GM12801 (cell line): Measurements from ENCODE around the gene SVBP.

Experiments
- TF ChIP-seq, protein P1 (sequence below): IDR thresholded peaks from one replicate; pipeline ENCODE4 v1.5.1; 2011; ENCODE audit warnings: control low read depth; ENCODE audit not compliant: insufficient read length; ENCODE audit errors: extremely low read depth

The SVBP gene

DNA sequence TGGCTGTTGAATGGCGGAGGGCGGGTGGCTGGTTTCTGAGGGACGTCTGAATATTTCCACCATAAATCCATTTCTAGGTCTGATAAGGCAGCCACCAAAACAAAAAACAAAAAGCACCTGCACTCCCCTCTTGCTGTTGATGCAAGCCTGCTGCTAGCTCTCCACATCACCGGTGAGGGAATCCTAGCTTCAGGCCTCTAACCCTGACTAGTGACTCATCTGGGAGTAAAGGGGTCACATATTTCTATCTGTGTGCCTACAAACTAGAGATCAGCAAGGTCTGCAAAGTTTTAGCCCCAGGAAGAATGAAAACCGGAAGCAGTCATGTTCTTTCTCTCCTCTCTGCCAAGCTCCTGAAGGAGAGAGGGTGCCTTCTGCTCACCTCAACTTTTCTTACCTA lies 10.6 kb downstream of the SVBP start:
- TF ChIP-seq, protein P1, sequence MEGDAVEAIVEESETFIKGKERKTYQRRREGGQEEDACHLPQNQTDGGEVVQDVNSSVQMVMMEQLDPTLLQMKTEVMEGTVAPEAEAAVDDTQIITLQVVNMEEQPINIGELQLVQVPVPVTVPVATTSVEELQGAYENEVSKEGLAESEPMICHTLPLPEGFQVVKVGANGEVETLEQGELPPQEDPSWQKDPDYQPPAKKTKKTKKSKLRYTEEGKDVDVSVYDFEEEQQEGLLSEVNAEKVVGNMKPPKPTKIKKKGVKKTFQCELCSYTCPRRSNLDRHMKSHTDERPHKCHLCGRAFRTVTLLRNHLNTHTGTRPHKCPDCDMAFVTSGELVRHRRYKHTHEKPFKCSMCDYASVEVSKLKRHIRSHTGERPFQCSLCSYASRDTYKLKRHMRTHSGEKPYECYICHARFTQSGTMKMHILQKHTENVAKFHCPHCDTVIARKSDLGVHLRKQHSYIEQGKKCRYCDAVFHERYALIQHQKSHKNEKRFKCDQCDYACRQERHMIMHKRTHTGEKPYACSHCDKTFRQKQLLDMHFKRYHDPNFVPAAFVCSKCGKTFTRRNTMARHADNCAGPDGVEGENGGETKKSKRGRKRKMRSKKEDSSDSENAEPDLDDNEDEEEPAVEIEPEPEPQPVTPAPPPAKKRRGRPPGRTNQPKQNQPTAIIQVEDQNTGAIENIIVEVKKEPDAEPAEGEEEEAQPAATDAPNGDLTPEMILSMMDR = no peak

DNA sequence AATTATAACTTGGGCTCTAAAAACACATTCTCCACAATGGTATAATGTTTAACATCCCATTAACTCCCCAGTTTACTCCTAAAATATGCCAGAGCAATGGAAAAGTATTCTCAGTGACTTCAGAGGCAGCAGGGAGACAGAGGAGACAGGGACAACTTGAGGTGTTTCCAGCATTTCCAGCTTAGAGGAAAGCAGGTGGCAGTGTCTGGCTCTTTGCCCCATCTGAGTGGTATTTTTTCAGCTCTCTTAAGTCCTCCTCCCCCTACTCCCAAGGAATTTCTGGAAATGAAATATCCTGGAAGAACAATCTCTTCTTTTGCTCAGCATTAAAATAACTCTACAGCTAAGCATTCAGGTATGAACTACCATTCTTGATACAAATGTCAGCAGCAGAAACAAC lies 11.0 kb downstream of the SVBP start:
- TF ChIP-seq, protein P1 = no peak

DNA sequence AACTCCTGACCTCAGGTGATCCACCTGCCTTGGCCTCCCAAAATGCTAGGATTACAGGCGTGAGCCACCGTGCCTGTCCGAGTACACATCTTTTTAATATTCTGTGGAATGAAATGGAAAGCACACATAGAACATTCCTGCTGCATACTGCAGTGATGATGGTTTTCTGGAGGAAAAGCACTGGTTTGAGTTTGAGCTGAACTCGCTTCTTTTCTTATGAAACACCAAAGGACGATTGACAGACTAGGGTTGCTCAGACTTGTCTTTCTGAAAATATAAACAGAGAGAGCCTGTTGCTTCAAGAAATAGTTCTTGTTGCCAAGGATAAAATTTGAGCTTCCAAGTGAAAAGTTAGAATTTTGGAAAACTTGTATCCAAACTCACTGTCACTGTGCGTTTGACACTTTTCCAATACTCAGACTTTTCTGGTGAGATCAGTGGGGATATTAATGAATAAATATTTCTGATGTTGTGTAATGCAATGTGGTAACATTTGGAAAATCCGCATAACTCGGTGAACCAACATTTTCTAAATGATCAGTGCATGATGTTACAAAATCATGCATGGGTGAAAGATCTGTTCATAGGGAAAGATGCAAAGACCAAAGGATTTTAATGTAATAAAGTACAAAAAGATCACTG lies 15.2 kb downstream of the SVBP start:
- TF ChIP-seq, protein P1 = no peak

DNA sequence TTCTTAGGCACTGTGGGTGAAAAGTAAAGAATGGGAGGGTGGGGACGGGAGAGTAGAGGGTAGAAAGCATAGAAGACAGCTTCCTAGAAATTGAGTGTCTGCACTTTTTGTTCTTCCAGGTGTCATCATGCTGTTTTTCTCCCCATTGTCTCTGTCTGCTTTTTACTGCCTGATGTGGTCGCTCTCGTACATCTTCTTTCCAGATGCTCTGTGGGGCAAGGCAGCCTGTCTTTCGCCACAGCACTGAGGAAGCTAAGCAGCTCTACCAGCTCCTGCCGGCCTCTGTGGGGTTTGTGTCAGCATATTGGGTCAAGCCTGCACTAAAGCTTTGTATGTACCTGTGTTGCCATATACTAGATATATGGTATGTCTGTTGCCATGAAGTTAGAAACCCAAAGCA lies 19.2 kb downstream of the SVBP start:
- TF ChIP-seq, protein P1 = no peak

DNA sequence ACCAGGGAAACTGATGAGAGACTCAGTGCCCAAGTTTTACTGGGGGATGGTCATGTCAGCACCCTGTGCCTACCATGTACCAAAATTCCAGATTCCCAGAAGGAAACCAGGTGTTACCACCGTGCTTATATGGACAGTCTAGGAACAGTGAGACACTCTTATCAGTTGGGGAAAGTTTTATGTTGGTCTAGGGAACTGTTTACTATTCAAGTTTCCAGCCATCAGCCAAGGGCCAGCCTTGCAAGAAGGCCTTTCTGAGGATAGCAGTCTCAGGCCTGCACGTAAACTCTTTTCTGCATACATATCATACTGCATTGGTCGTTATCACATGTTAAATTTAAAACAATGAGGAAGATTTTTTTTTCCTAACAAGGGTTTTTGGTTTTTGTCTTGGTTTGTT lies 19.8 kb downstream of the SVBP start:
- TF ChIP-seq, protein P1 = no peak

DNA sequence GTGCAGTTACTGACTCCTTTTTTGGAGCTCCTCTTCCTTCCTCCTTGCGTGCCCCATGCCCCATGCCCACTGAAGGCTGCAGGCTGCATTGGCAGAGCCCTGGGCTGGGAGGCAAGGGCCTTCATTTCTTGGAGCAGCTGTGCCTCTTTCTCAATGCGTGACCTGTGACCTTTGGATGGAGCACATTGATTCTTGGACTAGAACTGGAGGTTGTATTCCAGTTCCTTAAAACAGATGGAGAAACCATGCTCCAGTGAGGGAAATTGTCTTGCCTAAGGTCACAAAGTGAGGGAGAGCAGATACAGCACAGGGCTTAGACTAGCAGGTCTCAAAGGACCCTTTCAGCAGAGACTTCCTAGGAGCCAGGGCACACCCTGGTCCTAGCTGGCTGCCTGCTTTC lies 23.4 kb downstream of the SVBP start:
- TF ChIP-seq, protein P1 = no peak

DNA sequence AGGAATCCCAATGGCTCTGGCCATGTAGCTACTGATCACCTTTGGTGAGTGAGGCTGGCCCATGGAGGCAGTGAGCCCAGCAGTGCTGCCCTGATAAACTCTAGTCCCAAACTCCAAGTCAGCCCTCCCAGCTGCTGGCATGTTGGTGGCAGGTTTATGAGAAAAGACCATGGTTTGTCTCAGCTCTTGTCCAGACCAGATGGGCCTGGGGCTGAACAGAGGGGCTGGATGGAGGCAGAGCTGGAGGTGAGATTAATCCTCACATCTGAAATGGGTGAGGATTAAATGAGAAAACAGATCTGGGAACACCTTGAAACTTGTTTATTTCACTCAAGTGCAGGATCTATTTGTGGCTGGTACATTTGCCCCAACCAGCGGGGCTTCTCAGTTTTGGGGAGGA lies 29.2 kb downstream of the SVBP start:
- TF ChIP-seq, protein P1 = no peak
